ENCODE results near the gene TMEM179. TPM values are rescaled to one million over a fixed set of nuclear protein-coding genes. Genes with fewer than 3 reads are reported as not detected.

Gene TMEM179
- total RNA-seq, 3 donors from 2014 or later (not counting 1 experiment from before 2014, with no cell fraction given): not detected

DNA sequence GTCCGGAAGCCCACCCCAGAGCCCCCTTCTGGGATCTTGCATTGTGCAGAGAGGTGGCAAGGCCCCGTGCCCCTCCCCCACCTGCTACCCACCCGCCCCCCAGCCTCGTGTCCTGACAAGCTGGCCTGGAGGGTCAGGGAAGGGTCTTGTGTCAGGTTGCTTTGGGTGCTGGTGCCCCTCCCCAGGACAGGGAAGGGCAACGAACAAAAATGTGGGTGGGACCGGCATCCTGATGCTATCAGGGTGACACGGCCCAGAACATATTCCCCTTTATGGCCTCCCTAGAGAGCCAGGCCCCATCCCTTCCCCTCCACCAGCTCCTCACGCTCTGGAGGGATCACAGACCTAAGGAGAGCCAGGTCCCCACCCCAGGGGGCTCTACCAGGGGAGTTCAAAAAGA lies 38.7 kb upstream of the TMEM179 start:
- no peak for ATAC-seq
- Histone ChIP-seq H3K4me3 (ENCODE audit: low read length) (no peak overlapping the region), H3K9me3 (ENCODE audit: control insufficient read depth, insufficient read depth, low read length) (no peaks in the 10 kb centered on the region), H3K4me1 (ENCODE audit: control insufficient read depth, insufficient read depth, low read length) (peaks cover 9% of the 10 kb centered on the region), H3K27ac (ENCODE audit: low read length) (no peak overlapping the region), H3K27me3 (ENCODE audit: control insufficient read depth, insufficient read depth, low read length) (no peaks in the 10 kb centered on the region), H3K36me3 (ENCODE audit: control insufficient read depth, insufficient read depth, low read length) (no peaks in the 10 kb centered on the region)
- Mint-ChIP-seq H3K9me3 (peaks cover 0 to 2% of the 10 kb centered on the region in 2 donors), H3K27me3 (ENCODE audit: low read depth in 2 of 2) (peaks cover 12 to 24% of the 10 kb centered on the region in 2 donors), H3K27ac (no peak overlapping the region), H3K36me3 (no peaks in the 10 kb centered on the region), H3K4me3 (no peak overlapping the region), H3K4me1 (no peaks in the 10 kb centered on the region)
- TF ChIP-seq, protein P1, sequence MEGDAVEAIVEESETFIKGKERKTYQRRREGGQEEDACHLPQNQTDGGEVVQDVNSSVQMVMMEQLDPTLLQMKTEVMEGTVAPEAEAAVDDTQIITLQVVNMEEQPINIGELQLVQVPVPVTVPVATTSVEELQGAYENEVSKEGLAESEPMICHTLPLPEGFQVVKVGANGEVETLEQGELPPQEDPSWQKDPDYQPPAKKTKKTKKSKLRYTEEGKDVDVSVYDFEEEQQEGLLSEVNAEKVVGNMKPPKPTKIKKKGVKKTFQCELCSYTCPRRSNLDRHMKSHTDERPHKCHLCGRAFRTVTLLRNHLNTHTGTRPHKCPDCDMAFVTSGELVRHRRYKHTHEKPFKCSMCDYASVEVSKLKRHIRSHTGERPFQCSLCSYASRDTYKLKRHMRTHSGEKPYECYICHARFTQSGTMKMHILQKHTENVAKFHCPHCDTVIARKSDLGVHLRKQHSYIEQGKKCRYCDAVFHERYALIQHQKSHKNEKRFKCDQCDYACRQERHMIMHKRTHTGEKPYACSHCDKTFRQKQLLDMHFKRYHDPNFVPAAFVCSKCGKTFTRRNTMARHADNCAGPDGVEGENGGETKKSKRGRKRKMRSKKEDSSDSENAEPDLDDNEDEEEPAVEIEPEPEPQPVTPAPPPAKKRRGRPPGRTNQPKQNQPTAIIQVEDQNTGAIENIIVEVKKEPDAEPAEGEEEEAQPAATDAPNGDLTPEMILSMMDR (IDR thresholded peaks at IDR 0.05): no peak
- no peak for DNase-seq
- WGBS (ENCODE audit: insufficient coverage): 70% methylated on average over 5 of the region's 8 CpGs
- intact Hi-C loops (cut with micrococcal nuclease): no loop called here

DNA sequence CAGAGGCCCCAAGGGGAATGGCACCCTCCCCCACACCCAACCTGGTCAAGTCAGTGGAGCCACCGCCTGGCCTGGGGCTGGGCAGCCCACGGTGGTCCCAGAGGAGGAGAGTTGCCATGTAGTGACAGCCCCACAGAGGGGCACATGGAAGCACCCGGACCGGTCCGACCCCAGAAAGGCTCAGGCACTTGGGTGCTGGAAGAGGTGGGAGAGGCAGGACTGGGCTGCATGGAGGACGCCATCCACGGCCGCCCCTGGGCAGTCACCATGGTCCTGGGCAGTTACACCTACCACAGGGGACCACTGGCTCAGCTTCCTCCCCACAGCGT lies 37.9 kb upstream of the TMEM179 start:
- Mint-ChIP-seq H3K36me3 (no peaks in the 10 kb centered on the region), H3K9me3 (peaks cover 0 to 2% of the 10 kb centered on the region in 2 donors), H3K4me1 (no peaks in the 10 kb centered on the region), H3K27ac (no peak overlapping the region), H3K4me3 (no peak overlapping the region), H3K27me3 (ENCODE audit: low read depth in 2 of 2) (peaks cover 12 to 25% of the 10 kb centered on the region in 2 donors)
- no peak overlapping the region for H3K27ac ChIP-seq (ENCODE audit: low read length)
- TF ChIP-seq, protein P1 (IDR thresholded peaks at IDR 0.05): no peak
- no peak for DNase-seq
- no peaks in the 10 kb centered on the region for H3K9me3 ChIP-seq (ENCODE audit: control insufficient read depth, insufficient read depth, low read length)
- H3K36me3 ChIP-seq (ENCODE audit: control insufficient read depth, insufficient read depth, low read length): no peaks in the 10 kb centered on the region
- ATAC-seq: no peak
- H3K27me3 ChIP-seq (ENCODE audit: control insufficient read depth, insufficient read depth, low read length): no peaks in the 10 kb centered on the region
- intact Hi-C loops (cut with micrococcal nuclease): no loop called here
- 94% methylated on average over 8 of the region's 9 CpGs for WGBS (ENCODE audit: insufficient coverage)
- peaks cover 9% of the 10 kb centered on the region for H3K4me1 ChIP-seq (ENCODE audit: control insufficient read depth, insufficient read depth, low read length)
- H3K4me3 ChIP-seq (ENCODE audit: low read length): no peak overlapping the region

DNA sequence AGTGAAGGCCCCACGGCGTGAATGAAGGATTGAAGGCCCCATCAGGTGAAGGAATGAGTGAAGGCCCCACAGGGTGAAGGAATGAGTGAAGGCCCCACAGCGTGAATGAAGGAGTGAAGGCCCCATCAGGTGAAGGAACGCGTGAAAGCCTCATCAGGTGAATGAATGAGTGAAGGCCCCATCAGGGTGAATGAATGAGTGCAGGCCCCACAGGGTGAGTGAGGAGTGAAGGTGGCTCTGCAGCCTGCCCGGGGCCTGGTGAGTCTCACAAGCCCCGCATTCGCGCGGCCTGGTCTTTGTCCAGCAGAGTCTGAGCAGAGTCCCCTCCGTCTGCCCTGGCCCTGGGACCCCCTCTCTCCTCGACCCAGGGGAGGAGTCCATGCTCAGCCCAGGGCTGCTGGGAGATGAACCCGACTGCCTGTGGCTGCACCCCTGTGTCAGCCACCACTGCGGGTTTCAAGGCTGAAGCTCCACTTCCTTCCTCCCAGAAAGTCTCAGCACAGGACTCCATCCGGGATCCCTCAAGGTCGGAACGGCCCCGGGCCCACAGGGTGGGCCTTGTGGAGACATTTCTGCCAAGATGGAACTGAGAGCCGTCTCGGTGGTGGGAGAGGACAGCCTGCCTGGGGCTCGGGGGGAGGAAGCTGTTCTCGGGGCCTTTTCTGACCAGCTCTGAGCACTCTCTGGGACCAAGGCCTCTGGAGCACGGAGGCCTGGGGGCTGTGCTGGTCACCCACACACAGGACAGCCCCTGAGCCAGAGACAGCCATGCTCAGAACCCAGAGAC lies 37.4 kb upstream of the TMEM179 start:
- intact Hi-C loops (cut with micrococcal nuclease): no loop called here
- H3K27ac ChIP-seq (ENCODE audit: low read length): no peak overlapping the region
- no peaks in the 10 kb centered on the region for H3K9me3 ChIP-seq (ENCODE audit: control insufficient read depth, insufficient read depth, low read length)
- H3K4me3 ChIP-seq (ENCODE audit: low read length): no peak overlapping the region
- H3K36me3 Mint-ChIP-seq: no peaks in the 10 kb centered on the region
- TF ChIP-seq, protein P1 (IDR thresholded peaks at IDR 0.05): no peak
- H3K27ac Mint-ChIP-seq: no peak overlapping the region
- peaks cover 0 to 2% of the 10 kb centered on the region in 2 donors for H3K9me3 Mint-ChIP-seq
- WGBS (ENCODE audit: insufficient coverage): 58% methylated on average over 23 of the region's 23 CpGs
- peaks cover 9% of the 10 kb centered on the region for H3K4me1 ChIP-seq (ENCODE audit: control insufficient read depth, insufficient read depth, low read length)
- no peak overlapping the region for H3K4me3 Mint-ChIP-seq
- no peaks in the 10 kb centered on the region for H3K27me3 ChIP-seq (ENCODE audit: control insufficient read depth, insufficient read depth, low read length)
- DNase-seq: no peak
- peaks cover 12 to 25% of the 10 kb centered on the region in 2 donors for H3K27me3 Mint-ChIP-seq (ENCODE audit: low read depth in 2 of 2)
- no peaks in the 10 kb centered on the region for H3K36me3 ChIP-seq (ENCODE audit: control insufficient read depth, insufficient read depth, low read length)
- no peaks in the 10 kb centered on the region for H3K4me1 Mint-ChIP-seq
- ATAC-seq: no peak

DNA sequence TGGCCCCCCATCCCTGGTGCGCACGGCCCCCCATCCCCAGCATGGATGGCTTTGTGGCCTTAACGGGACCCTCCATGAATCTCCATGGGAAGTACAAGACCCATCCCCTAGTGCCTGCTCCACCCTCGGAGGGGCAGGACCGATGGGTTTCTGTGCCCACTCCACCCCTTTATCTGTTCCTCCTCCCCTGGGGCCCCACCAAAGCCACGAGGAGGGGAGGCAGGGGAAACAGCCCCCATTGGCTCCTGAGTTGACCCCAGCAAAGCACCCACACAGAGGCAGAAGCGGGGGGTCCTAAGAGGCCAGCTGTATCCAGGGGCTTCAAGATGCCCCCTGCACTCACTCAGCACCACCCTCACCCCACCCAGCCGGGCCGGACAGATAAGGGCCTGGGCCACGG lies 36.1 kb upstream of the TMEM179 start:
- Mint-ChIP-seq H3K27me3 (ENCODE audit: low read depth in 2 of 2) (peaks cover 12 to 25% of the 10 kb centered on the region in 2 donors), H3K4me1 (no peaks in the 10 kb centered on the region), H3K36me3 (no peaks in the 10 kb centered on the region), H3K9me3 (peaks cover 0 to 2% of the 10 kb centered on the region in 2 donors), H3K4me3 (no peak overlapping the region), H3K27ac (no peak overlapping the region)
- TF ChIP-seq, protein P1 (IDR thresholded peaks at IDR 0.05): no peak
- H3K27ac ChIP-seq (ENCODE audit: low read length): no peak overlapping the region
- H3K4me3 ChIP-seq (ENCODE audit: low read length): no peak overlapping the region
- DNase-seq (no peak), ATAC-seq (no peak)
- H3K27me3 ChIP-seq (ENCODE audit: control insufficient read depth, insufficient read depth, low read length): no peaks in the 10 kb centered on the region
- H3K4me1 ChIP-seq (ENCODE audit: control insufficient read depth, insufficient read depth, low read length): peaks cover 9% of the 10 kb centered on the region
- WGBS (ENCODE audit: insufficient coverage): 65% methylated on average over 7 of the region's 10 CpGs
- intact Hi-C loops (cut with micrococcal nuclease): no loop called here
- no peaks in the 10 kb centered on the region for H3K36me3 ChIP-seq (ENCODE audit: control insufficient read depth, insufficient read depth, low read length)
- no peaks in the 10 kb centered on the region for H3K9me3 ChIP-seq (ENCODE audit: control insufficient read depth, insufficient read depth, low read length)

Measured in natural killer cell (primary cell).